RWPE1 (cell line): ENCODE data around the gene DUSP14.

ENCODE experiments used
- CTCF ChIA-PET: fragments of 350-600 bp; sonication (Branson Sonifier 250); formaldehyde crosslinking; extraction: SDS; loops from one replicate; lab custom pipeline; 2021; lab: Yijun Ruan, JAX
- POLR2A ChIA-PET: fragments of 400-600 bp; formaldehyde crosslinking; extraction: SDS; loops from one replicate; lab custom pipeline; 2020; ENCODE audit warnings: antibody characterized with exemption; ENCODE audit not compliant: low non-redundant PET; lab: Yijun Ruan, JAX
- DNase-seq: peaks from one replicate; pipeline ENCODE4 v3.0.0; 2012; ENCODE audit warnings: low spot score
- H3K27ac ChIP-seq: fragments of 450-650 bp; 2 replicates; pipeline ENCODE4 v1.5.1; 2017
- CTCF ChIP-seq: fragments of 450-650 bp; conservative IDR thresholded peaks from 2 replicates; pipeline ENCODE4 v1.5.1; 2017; ENCODE audit warnings: low read depth, mild to moderate bottlenecking

DUSP14 gene

GRCh38 chr17:37557482-37557881 is 67.8 kb downstream of the DUSP14 start:
- DNase-seq, result no peak
- no peak overlapping the region for H3K27ac ChIP-seq
- ChIA-PET CTCF (no interaction called here), POLR2A (interaction anchor here (0.6 kb wide), 1 partner anchor 9 kb away, joined by 6 read pairs; no protein-coding TSS in a partner anchor)
- no peak for TF ChIP-seq CTCF

GRCh38 chr17:37558299-37558698 is 68.6 kb downstream of the DUSP14 start:
- DNase-seq, result no peak
- CTCF ChIA-PET, result no interaction called here
- POLR2A ChIA-PET, result no interaction called here
- no peak for TF ChIP-seq CTCF
- no peak overlapping the region for H3K27ac ChIP-seq

- CTCF ChIA-PET, result no interaction called here
- no peak overlapping the region for H3K27ac ChIP-seq
- TF ChIP-seq CTCF, result no peak
- POLR2A ChIA-PET, result no interaction called here
- no peak for DNase-seq
Measured at GRCh38 chr17:37562016-37562745, 72.5 kb downstream of the DUSP14 start.
